Cardiac muscle cell (in vitro differentiated cells and primary cell): ENCODE data around the gene TMOD4. TPM values are rescaled to one million over a fixed set of nuclear protein-coding genes. Genes with fewer than 3 reads are reported as not detected.

ENCODE experiments used
- DNase-seq, 2 donors: peaks; one replicate each; pipeline versions ENCODE4 v3.0.0 to v3.0.0-alpha.2; 2010 to 2017; ENCODE audit warnings: low read depth in 1 of 2, low spot score in 1 of 2
- H3K27ac ChIP-seq: fragments of 200-600 bp; sonication (generic); 2 replicates; pipeline ENCODE4 v1.5.1; 2016
- H3K27me3 ChIP-seq: fragments of 200-600 bp; sonication (generic); 2 replicates; pipeline ENCODE4 v1.6.0; 2016; ENCODE audit warnings: control low read depth
- H3K36me3 ChIP-seq: fragments of 200-600 bp; sonication (generic); 2 replicates; pipeline ENCODE4 v1.5.1; 2016; ENCODE audit warnings: control low read depth
- H3K4me1 ChIP-seq: fragments of 200-600 bp; sonication (generic); 2 replicates; pipeline ENCODE4 v1.8.1; 2017; ENCODE audit warnings: low read depth, mild to moderate bottlenecking, mixed run types
- H3K4me3 ChIP-seq: fragments of 200-600 bp; sonication (generic); 2 replicates; pipeline ENCODE4 v1.5.1; 2016; ENCODE audit warnings: mild to moderate bottlenecking
- H3K9me3 ChIP-seq: fragments of 200-600 bp; sonication (generic); 2 replicates; pipeline ENCODE4 v1.5.1; 2017; ENCODE audit warnings: low read depth, mild to moderate bottlenecking, control low read depth
- polyA plus RNA-seq: library from polyadenylated mRNA; unstranded; fragments of >200 nt; fragmentation: Nextera tagmentation; extraction: Ambion mirVana; gene quantifications from 2 replicates; pipeline ENCODE4 v1.2.1, GENCODE V29; 2016
- total RNA-seq: library from RNA; depleted of rRNA; stranded (reverse); fragments of >200 nt; gene quantifications from 2 replicates; pipeline ENCODE4 v1.2.3, GENCODE V29; 2016
- TF ChIP-seq, protein P1 (sequence below): IDR thresholded peaks from 2 replicates; pipeline ENCODE4 v1.5.1; 2012; ENCODE audit warnings: low read depth, mild to moderate bottlenecking, low read length

Gene TMOD4
- total RNA-seq (0.48 TPM in 1 of 2 replicates, not detected in the other), polyA plus RNA-seq (0.44 TPM in 1 of 2 replicates, not detected in the other)

DNA sequence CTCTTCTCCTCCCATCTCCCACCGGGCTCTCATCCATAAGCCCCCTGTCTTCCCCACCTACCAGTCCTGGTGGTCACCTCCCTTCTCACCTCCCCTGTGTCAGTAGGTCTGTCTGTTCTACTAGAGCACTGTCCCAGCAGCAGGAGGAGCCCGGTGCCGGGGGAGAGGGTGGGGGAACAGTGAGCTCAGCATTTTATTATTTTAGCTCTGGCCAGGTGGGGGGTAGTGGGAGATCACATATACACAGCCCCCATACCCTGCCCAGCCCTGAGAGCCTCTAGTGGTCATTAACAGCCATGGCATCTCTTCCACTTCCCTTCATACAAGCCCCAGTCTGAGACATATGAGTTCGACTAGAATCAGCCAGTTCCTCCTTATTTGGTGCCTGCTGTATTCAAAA is at the start of gene TMOD4:
Gene TMOD4, minus strand, starts transcription at position 119 of the 400 bp plus-strand sequence. CDS start 1,106 bp downstream, outside the sequence.
- Histone ChIP-seq H3K27ac (no peak within 1 kb of the TSS), H3K36me3 (peaks cover 26% of the 10 kb centered on the region), H3K9me3 (no peaks in the 10 kb centered on the region), H3K27me3 (no peaks in the 10 kb centered on the region), H3K4me3 (no peak within 1 kb of the TSS), H3K4me1 (no peaks in the 10 kb centered on the region)
- TF ChIP-seq, protein P1, sequence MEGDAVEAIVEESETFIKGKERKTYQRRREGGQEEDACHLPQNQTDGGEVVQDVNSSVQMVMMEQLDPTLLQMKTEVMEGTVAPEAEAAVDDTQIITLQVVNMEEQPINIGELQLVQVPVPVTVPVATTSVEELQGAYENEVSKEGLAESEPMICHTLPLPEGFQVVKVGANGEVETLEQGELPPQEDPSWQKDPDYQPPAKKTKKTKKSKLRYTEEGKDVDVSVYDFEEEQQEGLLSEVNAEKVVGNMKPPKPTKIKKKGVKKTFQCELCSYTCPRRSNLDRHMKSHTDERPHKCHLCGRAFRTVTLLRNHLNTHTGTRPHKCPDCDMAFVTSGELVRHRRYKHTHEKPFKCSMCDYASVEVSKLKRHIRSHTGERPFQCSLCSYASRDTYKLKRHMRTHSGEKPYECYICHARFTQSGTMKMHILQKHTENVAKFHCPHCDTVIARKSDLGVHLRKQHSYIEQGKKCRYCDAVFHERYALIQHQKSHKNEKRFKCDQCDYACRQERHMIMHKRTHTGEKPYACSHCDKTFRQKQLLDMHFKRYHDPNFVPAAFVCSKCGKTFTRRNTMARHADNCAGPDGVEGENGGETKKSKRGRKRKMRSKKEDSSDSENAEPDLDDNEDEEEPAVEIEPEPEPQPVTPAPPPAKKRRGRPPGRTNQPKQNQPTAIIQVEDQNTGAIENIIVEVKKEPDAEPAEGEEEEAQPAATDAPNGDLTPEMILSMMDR = peak; percentile 60
- no peak for DNase-seq

- no peaks in the 10 kb centered on the region for H3K27me3 ChIP-seq
- no peaks in the 10 kb centered on the region for H3K4me1 ChIP-seq
- no peaks in the 10 kb centered on the region for H3K9me3 ChIP-seq
- peak in 1 of 2 donors; percentile 15 for DNase-seq
- TF ChIP-seq, protein P1 = no peak
- H3K36me3 ChIP-seq = peaks cover 11% of the 10 kb centered on the region
- no peak overlapping the region for H3K27ac ChIP-seq
- no peak overlapping the region for H3K4me3 ChIP-seq
Observed at GRCh38 chr1:151222130-151222529, 46.3 kb upstream of the TMOD4 start.

DNA sequence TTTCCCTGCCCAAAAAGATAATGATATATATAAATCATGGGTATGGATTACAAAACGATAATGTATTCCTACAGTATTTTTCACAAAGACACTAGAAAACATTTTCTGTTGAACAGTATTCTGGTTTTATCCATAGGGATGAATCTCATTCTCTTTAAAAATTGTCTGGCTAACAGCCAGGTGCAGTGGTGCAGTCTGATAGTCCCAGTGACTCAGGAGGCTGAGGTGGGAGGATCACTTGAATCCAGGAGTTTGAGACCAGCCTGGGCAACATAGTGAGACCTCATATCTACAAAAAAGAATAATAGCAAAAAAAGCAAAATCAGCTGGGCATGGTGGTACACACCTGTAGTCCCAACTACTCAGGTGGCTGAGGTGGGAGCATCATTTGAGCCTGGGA is 45.8 kb upstream of the TMOD4 start:
- DNase-seq = peak in 1 of 2 donors; percentile 13
- no peak overlapping the region for H3K4me3 ChIP-seq
- H3K27ac ChIP-seq = no peak overlapping the region
- TF ChIP-seq, protein P1 = no peak
- H3K9me3 ChIP-seq = no peaks in the 10 kb centered on the region
- H3K4me1 ChIP-seq = no peaks in the 10 kb centered on the region
- peaks cover 10% of the 10 kb centered on the region for H3K36me3 ChIP-seq
- no peaks in the 10 kb centered on the region for H3K27me3 ChIP-seq

DNA sequence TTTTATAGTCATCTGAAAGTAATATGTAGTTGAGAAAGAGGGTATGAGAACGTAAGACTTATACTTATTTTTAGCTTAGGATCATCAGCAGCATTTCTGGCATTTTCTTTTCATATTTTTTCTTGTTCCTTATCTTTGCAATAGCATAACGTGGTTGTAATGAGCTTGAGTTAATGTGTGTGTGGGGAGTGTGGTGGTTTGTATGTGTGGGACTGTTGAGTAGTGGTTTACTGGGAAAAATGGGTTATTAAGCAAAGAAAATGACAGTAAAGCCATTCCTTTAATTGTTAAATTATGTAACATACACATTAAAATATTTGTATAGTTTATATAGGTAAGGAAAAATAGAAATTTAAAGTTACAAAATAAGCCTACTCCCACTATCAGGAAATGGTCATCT is 37.8 kb upstream of the TMOD4 start:
- H3K4me3 ChIP-seq = no peak overlapping the region
- TF ChIP-seq, protein P1 = no peak
- peak overlapping the region; percentile 25 for H3K27ac ChIP-seq
- no peaks in the 10 kb centered on the region for H3K27me3 ChIP-seq
- DNase-seq = peak in 1 of 2 donors; percentile 27
- peaks cover 8% of the 10 kb centered on the region for H3K36me3 ChIP-seq
- H3K4me1 ChIP-seq = peaks cover 3% of the 10 kb centered on the region
- H3K9me3 ChIP-seq = no peaks in the 10 kb centered on the region

DNA sequence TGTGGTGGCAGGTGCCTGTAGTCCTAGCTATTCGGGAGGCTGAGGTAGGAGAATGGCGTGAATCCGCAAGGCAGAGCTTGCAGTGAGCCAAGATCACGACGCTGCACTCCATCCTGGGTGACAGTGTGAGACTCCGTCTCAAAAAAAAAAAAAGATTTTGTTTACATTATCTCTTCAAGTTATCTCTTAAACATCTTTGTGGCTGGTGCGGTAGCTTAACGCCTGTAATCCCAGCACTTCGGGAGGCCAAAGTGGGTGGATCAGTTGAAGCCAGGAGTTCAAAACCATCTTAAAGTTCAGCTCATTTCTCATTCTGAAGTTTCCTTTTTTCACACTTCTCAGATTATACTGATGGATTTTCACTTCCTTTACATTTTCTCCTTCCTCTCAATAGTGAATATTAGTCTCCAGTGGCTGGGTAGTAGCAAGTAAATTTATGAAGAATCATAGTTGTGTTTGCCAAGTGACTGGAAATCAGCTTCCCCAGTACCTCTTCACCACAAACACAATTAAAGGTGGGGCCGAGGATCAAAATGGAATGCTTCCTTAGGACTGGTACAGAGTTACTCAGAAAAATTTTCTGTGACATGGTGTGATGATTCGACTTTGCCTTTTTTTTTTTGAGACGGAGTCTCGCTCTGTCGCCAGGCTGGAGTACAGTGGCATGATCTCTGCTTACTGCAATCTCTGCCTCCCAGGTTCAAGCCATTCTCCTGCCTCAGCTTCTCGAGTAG is 36.4 kb upstream of the TMOD4 start:
- Histone ChIP-seq H3K36me3 (peaks cover 17% of the 10 kb centered on the region), H3K4me3 (no peak overlapping the region), H3K27me3 (no peaks in the 10 kb centered on the region), H3K27ac (no peak overlapping the region), H3K4me1 (peaks cover 3% of the 10 kb centered on the region), H3K9me3 (no peaks in the 10 kb centered on the region)
- TF ChIP-seq, protein P1 = no peak
- DNase-seq = no peak
